GM21447 (cell line): Measurements from ENCODE around the gene KCNK3.
"Not testable (repeated sequence)": the region's sequence is repeated elsewhere in the genome, so short reads cannot be mapped to it uniquely, and the experiment has no call there.

Experiments
- ATAC-seq: cut with Tn5 transposase; IDR thresholded peaks from one replicate; pipeline ENCODE4 v1.9.1; 2021; ENCODE audit not compliant: unreplicated experiment

The KCNK3 gene

GRCh38 chr2:26665296-26665695 lies 27.2 kb upstream of the KCNK3 start:
- ATAC-seq: not testable (repeated sequence)

- ATAC-seq: no peak
These were observed 25.9 kb upstream of the KCNK3 start for GRCh38 chr2:26666671-26667070.

GRCh38 chr2:26668041-26668440 lies 24.5 kb upstream of the KCNK3 start:
- no peak for ATAC-seq

DNA sequence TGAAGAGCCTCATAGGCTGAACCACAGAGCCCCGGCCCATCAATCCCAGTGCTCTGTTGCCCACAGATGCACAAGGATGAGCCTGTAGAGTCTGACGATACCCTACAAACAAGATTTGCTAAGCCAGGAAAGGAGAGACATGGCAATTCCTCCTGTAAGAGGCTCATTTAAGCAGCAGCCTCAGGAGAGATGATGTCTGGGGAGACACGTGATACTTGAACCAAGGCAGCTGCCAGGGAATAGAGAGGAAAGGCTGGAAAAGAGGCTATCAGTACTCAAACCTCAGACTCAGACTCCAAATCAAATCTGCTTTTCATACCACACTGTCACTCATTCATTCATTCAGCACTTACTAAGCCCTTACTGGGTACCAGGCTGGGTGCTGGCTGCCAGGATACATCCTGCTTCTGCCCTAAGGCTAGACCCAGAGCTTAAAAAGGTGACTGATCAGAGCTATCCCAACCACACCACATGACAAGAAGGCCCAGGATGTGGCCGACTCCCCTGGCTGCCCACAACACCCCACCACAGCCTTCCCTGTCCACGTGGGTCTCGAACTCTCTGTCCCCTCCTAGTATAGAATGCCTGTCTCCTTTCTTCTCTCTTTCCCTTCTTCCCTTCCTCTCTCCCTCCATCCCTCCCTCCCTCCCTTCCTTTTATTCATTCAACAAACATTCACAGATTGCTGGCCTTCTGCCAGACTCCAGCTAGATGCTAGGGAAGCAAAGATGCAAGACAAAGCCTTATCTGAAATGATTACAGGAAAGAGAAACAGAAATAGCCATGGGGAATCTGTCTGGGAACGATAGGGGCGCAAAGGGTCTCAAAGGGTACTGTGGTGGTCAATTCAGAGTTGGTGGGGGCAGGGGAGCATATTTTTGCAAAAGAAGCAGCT lies 23.4 kb upstream of the KCNK3 start:
- no peak for ATAC-seq

- no peak for ATAC-seq
These were observed 22.4 kb upstream of the KCNK3 start for GRCh38 chr2:26670171-26670570.

DNA sequence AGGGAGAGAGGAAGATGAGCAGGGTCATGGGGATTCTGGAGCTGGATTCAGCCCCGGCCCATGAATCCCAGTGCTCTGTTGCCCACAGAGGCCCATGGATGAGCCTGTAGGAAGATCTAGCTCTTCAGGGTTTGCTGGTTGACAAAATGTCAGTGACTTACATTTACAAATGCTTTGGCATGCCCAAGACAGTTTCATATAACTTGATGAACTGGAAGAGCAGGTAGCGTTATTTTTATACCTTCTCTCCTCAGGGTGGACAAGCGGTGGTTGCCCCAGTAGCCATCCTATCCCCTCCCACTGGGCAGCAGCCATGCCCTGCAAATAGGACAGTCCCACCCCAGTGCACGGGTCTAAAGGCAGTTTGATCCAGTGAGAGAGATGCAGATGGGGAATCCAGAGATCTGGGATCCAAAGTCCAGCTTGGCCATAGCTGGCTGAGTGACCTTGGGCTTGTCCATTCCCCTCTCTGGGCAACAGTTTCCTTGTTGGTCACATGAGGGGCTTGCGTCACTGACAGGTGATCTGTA lies 21.5 kb upstream of the KCNK3 start:
- no peak for ATAC-seq

GRCh38 chr2:26671691-26672090 lies 20.8 kb upstream of the KCNK3 start:
- ATAC-seq: no peak

DNA sequence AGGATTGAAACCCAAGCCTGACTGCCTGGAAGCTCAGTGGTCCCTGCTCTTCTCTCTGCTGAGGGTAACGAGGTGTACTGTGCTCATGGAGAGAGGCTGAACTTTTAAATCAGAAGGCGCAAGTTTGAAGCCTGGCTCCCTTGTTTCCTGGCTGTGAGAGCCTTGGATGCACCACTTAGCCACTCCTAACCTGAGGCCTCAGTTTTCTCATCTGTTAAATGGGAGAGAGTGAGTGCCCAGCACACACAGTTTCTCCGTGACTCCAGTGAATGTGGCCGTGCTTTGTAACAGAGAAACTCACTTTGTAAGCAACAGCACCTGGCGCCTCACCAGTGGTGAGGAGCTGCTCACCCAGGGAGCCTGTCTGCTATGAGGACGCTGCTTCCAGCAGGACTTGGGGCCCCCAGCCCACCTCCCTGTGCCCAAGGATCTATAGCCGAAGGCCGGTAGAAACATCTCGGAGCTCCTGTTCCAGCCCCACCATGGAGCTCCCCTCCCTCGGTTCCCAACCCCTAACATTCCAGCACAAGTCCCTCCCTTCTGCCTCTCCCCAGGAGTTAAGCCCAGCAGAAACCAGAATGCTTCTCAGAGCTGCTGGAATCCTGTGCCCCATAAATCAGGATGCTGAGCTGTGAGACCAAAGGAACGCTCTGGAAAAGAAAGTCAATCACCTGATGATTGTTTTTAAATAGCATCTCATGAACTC lies 20.3 kb upstream of the KCNK3 start:
- no peak for ATAC-seq

DNA sequence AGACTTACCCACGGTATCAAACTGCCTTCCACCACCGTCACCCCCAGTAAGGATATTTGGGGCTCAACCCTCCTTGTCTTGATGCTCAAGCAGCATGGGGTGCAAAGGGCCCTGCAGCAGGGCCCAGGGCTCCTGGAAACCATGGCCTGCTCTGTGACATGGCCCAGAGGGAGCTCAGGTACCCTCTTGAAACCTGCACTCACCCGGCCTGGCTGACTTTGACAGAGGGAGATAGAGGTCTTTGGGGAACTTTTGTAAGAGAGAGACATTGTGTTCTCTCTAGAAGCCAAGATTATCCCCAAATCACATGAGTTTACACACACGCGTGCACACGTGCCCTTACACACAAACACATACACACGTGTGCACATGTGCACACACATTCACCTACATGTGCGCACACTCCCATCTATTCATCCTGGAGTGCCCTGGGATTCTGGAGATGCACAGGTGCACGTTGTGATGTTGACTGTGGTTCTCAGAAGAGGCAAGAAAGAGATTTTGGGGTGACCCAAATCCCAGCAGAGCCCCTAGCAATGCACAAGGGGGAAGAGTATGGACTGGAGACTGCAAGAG lies 19.6 kb upstream of the KCNK3 start:
- ATAC-seq: no peak

DNA sequence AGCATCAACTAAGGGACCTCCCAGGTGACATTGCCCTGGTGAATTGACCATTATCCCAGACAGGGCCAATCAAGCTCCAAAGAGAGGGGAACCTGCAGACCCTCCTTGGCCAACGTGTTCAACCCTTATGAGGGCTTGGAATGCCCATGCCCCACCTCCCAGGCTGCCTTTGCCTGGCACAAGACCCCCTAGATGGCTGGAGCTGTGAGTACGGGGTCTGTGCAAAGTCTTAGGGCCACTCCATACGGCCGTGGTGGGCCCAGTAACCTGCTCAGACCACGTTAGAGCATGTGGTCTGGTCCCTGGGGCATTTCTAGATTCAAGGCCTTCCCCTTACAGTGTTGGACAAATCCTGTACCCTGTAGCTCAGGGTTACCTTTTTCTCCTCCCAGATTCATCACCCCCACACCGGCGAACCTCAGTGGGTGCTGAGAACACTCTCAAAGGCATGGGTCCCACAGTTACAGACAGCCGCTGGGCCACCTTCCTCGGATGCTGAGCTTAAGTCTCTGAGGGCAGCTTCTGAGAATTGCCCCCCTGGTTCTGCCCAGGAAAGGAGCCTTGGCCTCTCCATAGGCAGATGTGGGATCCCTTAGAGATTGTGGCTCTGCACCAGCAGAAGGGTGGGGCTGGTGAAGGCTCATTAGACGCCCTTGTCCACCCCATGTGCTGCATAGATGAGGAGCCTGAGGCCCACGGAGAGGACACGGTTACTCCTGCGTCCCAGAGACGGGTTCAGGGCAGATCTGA lies 18.3 kb upstream of the KCNK3 start:
- ATAC-seq: no peak

- ATAC-seq: no peak
These were observed 17.8 kb upstream of the KCNK3 start for GRCh38 chr2:26674771-26675170.

- ATAC-seq: no peak
These were observed 16.8 kb upstream of the KCNK3 start for GRCh38 chr2:26675651-26676255.

- ATAC-seq: no peak
These were observed 14.5 kb upstream of the KCNK3 start for GRCh38 chr2:26678035-26678434.

GRCh38 chr2:26679867-26680266 lies 12.7 kb upstream of the KCNK3 start:
- ATAC-seq: no peak

GRCh38 chr2:26681656-26682055 lies 10.9 kb upstream of the KCNK3 start:
- no peak for ATAC-seq

GRCh38 chr2:26682155-26682554 lies 10.4 kb upstream of the KCNK3 start:
- ATAC-seq: no peak

GRCh38 chr2:26683583-26683982 lies 8.9 kb upstream of the KCNK3 start:
- ATAC-seq: no peak

DNA sequence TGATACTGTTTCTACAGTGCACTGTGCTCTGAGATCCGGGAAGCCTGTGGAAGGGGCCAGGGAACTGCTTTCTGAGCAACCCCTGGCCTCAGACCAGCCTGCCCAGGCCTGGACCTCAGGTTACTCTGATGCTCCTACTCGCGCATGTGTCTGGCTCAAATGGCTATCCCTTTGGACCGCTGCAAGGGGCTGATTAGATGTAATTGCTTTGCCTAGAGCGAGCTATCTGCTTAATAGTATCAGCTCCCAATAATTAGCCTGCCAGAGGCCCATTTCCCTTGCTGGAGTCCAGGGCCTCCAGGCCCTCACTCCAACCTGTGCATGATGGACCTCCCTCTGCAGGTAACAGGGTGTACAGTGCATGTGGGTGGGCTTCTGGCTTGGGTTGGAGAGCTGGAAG lies 7.2 kb upstream of the KCNK3 start:
- ATAC-seq: no peak

GRCh38 chr2:26685989-26686839 lies 6.3 kb upstream of the KCNK3 start:
- no peak for ATAC-seq

- no peak for ATAC-seq
These were observed 5.2 kb upstream of the KCNK3 start for GRCh38 chr2:26687328-26687727.
